Brain microvascular endothelial cell (primary cell): ENCODE measurements around the gene GIN1.
"Not testable (repeated sequence)": the region's sequence is repeated elsewhere in the genome, so short reads cannot be mapped to it uniquely, and the experiment has no call there.

Experiments used
- DNase-seq: peaks from one replicate; pipeline ENCODE4 v3.0.0-alpha.2; 2020
- H3K27ac ChIP-seq: fragments of 250-450 bp; sonication (Bioruptor Pico); 2 replicates; pipeline ENCODE4 v1.5.1; 2020; ENCODE audit warnings: mild to moderate bottlenecking, moderate library complexity
- H3K27me3 ChIP-seq: fragments of 250-450 bp; sonication (Bioruptor Pico); replicated peaks from 2 replicates; pipeline ENCODE4 v1.5.1; 2020; ENCODE audit warnings: mild to moderate bottlenecking
- H3K36me3 ChIP-seq: fragments of 250-450 bp; sonication (Bioruptor Pico); replicated peaks from 2 replicates; pipeline ENCODE4 v1.5.1; 2020; ENCODE audit warnings: mild to moderate bottlenecking
- H3K4me3 ChIP-seq: 2 replicates; pipeline ENCODE4 v1.5.1; 2011; ENCODE audit warnings: low read depth, mild to moderate bottlenecking, control low read depth, low read length, moderate library complexity
- in situ Hi-C: cut with HindIII; loops from 2 replicates; pipeline ENCODE4 v1.10.0; 2017; ENCODE audit warnings: low sequenced_read_pairs, low pct_ligation_motif_present
- TF ChIP-seq, protein P1 (sequence below): IDR thresholded peaks from 2 replicates; pipeline ENCODE4 v1.5.1; 2011; ENCODE audit warnings: low read depth, mild to moderate bottlenecking, moderate library complexity, low read length, control low read depth, inconsistent platforms; ENCODE audit errors: missing control alignments

GIN1 gene

DNA sequence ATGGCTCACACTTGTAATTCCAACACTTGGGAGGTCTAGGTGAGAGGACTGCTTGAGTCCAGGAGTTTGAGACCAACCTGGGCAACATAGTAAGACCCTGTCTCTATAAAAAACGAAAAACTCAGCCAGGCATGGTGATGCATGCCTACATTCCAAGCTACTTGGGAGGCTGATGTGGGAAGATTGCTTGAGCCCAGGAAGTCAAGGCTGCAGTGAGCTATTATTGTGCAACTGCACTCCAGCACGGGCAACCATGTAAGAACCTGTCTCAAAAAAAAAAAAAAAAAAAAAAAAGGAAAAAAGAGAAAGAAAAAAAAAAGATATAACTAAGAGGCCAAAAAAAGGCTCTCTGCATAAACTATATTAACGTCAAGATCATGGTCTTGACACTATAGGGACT lies 27.3 kb downstream of the GIN1 start:
- in situ Hi-C loops, result no loop called here
- Histone ChIP-seq H3K27ac (no peak overlapping the region), H3K4me3 (no peak overlapping the region), H3K36me3 (no peaks in the 10 kb centered on the region), H3K27me3 (no peaks in the 10 kb centered on the region)
- TF ChIP-seq, protein P1, sequence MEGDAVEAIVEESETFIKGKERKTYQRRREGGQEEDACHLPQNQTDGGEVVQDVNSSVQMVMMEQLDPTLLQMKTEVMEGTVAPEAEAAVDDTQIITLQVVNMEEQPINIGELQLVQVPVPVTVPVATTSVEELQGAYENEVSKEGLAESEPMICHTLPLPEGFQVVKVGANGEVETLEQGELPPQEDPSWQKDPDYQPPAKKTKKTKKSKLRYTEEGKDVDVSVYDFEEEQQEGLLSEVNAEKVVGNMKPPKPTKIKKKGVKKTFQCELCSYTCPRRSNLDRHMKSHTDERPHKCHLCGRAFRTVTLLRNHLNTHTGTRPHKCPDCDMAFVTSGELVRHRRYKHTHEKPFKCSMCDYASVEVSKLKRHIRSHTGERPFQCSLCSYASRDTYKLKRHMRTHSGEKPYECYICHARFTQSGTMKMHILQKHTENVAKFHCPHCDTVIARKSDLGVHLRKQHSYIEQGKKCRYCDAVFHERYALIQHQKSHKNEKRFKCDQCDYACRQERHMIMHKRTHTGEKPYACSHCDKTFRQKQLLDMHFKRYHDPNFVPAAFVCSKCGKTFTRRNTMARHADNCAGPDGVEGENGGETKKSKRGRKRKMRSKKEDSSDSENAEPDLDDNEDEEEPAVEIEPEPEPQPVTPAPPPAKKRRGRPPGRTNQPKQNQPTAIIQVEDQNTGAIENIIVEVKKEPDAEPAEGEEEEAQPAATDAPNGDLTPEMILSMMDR, result no peak
- no peak for DNase-seq

DNA sequence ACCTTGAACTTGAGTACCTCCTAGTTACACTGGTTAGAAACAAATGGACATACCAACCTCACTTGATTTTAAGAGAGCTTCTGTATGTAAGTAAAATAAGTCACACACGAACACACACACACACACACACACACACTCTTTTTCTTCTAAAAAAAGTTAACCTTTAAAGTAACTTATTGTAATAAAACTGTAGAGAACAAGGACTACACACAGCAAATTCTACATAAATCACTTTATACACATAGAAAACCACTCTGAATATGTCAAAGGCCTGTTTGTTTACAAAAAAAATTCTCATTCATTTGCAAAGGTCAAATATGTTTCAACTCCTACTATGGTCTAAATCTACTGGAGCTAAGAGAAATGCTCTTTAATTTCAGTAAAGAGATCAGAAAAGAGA lies 29.1 kb downstream of the GIN1 start:
- no peak overlapping the region for H3K4me3 ChIP-seq
- in situ Hi-C loops, result no loop called here
- DNase-seq, result no peak
- TF ChIP-seq, protein P1, result no peak
- no peaks in the 10 kb centered on the region for H3K36me3 ChIP-seq
- H3K27ac ChIP-seq, result no peak overlapping the region
- H3K27me3 ChIP-seq, result no peaks in the 10 kb centered on the region

DNA sequence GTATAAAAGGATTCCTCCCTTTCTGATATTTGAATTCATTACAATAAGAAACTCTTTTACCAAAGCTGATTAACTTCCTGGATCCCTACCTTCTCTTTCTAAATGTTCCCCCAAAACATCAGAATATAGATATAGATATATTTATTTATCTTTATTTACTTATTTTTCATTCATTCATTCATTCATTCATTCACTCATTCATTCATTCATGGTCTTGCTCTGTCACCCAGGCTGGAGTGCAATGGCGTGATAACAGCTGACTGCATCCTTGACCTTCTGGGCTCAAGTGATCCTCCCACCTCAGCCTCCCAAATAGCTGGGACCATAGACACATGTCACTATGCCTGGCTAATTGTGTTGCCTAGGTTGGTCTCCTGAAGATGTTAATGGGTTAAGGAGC lies 30.7 kb downstream of the GIN1 start:
- Histone ChIP-seq H3K36me3 (no peaks in the 10 kb centered on the region), H3K27me3 (no peaks in the 10 kb centered on the region), H3K27ac (no peak overlapping the region), H3K4me3 (no peak overlapping the region)
- in situ Hi-C loops, result no loop called here
- TF ChIP-seq, protein P1, result no peak
- DNase-seq, result no peak

DNA sequence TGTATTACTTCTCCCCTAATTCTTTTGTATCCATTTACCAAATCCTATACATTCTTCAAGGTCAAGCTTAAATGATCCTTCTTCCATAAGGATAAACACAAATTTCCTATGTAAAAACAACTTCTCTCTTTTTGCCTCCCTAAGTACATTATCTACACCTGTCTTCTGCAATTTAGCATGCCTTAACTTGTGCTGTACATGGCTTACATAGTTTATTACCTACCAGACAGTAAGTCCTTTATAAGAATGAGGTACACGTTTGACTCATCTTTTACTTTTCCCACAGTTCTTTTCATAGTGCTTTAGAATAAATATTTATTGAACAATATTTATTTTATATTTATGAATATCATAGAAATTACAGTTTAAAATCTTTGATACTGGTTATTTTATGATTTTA lies 33.4 kb downstream of the GIN1 start:
- Histone ChIP-seq H3K27me3 (no peaks in the 10 kb centered on the region), H3K36me3 (no peaks in the 10 kb centered on the region), H3K4me3 (no peak overlapping the region), H3K27ac (no peak overlapping the region)
- TF ChIP-seq, protein P1, result no peak
- in situ Hi-C loops, result no loop called here
- DNase-seq, result no peak

DNA sequence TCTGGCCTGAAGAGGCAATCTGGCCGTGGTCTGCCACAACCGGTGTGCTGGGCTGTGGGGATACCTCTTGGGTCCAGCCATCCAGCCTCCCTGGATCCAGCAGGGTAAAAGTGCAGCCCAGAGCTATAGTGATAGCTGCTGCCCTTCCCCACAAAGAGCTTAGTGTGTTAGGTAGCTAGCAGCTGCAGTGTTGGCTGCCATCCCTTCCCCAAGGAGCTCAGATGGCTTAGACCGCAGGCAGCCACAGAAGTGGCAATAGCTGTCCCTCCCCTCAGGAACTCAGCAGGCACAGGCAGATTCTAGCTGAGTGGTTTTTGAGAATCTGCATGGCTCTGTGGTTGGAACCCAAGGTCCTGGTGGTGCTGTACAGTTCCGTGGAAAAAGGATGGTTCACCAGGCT lies 40.1 kb downstream of the GIN1 start:
- Histone ChIP-seq H3K4me3 (no peak overlapping the region), H3K36me3 (no peaks in the 10 kb centered on the region), H3K27ac (no peak overlapping the region), H3K27me3 (no peaks in the 10 kb centered on the region)
- DNase-seq, result no peak
- TF ChIP-seq, protein P1, result no peak
- in situ Hi-C loops, result no loop called here

DNA sequence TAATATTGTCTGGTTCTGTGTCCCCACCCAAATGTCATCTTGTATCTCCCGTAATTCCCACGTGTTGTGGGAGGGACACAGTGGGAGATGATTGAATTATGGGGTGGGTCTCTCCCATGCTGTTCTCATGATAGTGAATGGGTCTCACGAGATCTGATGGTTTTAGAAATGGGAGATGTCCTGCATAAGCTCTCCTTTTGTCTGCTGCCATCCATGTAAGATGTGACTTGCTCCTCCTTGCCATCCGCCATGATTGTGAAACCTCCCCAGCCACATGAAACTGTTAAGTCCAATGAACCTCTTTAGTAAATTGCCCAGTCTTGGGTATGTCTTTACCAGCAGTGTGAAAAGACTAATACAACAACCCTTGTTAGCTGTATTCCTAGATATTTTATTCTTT lies 44.5 kb downstream of the GIN1 start:
- Histone ChIP-seq H3K27me3 (no peaks in the 10 kb centered on the region), H3K36me3 (no peaks in the 10 kb centered on the region), H3K27ac (no peak overlapping the region), H3K4me3 (no peak overlapping the region)
- TF ChIP-seq, protein P1, result no peak
- DNase-seq, result no peak
- in situ Hi-C loops, result no loop called here

DNA sequence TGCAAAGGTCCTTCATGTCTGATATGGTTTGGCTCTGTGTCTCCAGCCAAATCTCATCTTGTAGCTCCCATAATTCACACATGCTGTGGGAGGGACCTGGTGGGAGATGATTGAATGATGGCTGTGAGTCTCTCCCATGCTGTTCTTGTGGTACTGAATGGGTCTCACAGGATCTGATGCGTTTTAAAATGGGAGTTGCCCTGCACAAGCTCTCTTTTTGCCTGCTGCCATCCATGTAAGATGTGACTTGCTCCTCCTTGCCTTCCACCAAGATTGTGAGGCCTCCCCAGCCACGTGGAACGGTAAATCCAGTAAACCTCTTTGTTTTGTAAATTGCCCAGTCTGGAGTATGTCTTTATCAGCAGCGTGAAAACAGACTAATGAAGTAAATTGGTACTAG lies 46.4 kb downstream of the GIN1 start:
- H3K4me3 ChIP-seq, H3K27ac ChIP-seq, H3K27me3 ChIP-seq, H3K36me3 ChIP-seq, DNase-seq, in situ Hi-C loops: not testable (repeated sequence)
